Measurements from ENCODE around the gene FOXK2.

- no peak for TF ChIP-seq ELF4 (CRISPR knock-in tag; IDR thresholded peaks at IDR 0.05; ENCODE audit: low read depth)
- no peak for TF ChIP-seq ZNF121 (CRISPR knock-in tag; IDR thresholded peaks at IDR 0.05)
These were observed 30.4 kb upstream of the FOXK2 start for GRCh38 chr17:82489117-82489516.

All from WTC11 (cell line).